ENCODE measurements around the gene RNF17.

Gene RNF17

DNA sequence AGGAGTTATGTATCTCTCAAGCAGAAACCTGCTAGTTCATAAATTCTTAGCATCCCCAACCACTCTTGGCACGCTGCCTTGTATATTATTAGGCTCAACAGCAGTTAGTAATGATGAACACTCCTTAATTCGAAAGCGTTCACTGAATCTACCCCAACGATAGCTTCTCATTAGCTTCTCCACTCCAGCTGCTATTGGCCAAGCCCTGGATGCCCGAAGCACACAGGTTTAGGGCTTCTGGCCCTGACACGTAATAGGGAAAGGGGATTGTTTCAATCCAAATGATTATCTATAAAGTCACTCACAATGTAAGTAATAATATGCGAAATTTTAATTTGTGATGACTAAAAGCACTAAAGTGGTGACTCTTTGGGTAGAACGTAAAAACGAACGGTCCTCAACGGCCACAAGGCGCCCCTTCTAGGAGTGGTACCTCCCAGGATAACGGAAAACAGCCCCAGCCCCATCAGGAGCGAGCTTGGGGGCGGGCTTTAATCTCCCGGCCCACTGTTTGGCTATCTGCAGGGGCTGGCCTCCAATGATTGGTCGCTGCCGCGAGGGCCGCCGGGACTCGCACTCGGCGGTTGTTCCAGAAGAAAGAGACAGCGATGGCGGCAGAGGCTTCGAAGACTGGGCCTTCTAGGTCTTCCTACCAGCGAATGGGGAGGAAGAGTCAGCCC lies at the start of gene RNF17:
RNF17 (plus strand) TSS at position 574 of the 680 bp plus-strand sequence; CDS start at position 609, 35 bp downstream.
- H3K4me3 ChIP-seq (ENCODE audit: low read depth, low read length): no peak within 1 kb of the TSS
- TF ChIP-seq, protein P1, sequence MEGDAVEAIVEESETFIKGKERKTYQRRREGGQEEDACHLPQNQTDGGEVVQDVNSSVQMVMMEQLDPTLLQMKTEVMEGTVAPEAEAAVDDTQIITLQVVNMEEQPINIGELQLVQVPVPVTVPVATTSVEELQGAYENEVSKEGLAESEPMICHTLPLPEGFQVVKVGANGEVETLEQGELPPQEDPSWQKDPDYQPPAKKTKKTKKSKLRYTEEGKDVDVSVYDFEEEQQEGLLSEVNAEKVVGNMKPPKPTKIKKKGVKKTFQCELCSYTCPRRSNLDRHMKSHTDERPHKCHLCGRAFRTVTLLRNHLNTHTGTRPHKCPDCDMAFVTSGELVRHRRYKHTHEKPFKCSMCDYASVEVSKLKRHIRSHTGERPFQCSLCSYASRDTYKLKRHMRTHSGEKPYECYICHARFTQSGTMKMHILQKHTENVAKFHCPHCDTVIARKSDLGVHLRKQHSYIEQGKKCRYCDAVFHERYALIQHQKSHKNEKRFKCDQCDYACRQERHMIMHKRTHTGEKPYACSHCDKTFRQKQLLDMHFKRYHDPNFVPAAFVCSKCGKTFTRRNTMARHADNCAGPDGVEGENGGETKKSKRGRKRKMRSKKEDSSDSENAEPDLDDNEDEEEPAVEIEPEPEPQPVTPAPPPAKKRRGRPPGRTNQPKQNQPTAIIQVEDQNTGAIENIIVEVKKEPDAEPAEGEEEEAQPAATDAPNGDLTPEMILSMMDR (IDR thresholded peaks at IDR 0.05; ENCODE audit: borderline replicate concordance, insufficient read depth, low read depth, low read length): no peak

DNA sequence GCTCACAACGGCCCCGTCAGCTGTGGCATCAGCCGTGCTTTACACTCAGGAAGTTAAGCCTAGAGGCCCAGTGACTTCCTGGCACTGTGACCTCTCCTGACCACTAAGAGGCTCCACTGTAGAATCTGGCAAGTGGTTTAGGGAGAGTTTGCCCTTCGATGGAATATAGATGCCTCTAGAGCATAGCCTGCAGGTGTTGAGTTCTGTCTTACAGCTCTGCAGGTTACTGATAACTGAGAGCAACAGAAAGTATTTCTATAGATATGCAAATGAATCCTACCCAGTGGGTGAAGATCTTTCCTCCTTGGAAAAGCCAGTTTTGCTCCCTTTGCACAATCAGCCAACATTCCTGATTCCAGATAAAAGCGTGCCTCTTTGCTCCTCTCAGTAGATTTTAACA lies 48.0 kb upstream of the RNF17 start:
- H3K4me3 ChIP-seq (ENCODE audit: low read depth, low read length): no peak overlapping the region
- TF ChIP-seq, protein P1 (IDR thresholded peaks at IDR 0.05; ENCODE audit: borderline replicate concordance, insufficient read depth, low read depth, low read length): no peak

DNA sequence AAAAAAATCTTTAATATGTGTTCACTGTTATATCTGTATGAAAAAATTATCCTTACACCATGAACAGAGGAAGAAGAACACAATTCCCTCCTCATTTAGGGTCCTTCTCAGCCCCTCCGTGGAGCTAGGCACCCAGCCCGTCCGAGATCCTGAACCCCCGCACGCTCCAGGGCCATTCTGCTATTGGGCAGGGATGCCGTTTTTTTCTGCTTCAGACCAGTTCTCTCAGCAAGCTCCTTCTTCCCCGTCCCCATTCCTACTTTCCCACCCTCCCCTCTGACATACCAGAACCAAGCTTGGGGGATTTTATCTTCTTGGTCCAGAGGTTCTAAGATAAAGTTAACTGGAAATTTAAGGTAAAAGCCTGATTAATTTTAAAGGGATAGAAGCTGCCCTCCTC lies 47.5 kb upstream of the RNF17 start:
- no peak overlapping the region for H3K4me3 ChIP-seq (ENCODE audit: low read depth, low read length)
- TF ChIP-seq, protein P1 (IDR thresholded peaks at IDR 0.05; ENCODE audit: borderline replicate concordance, insufficient read depth, low read depth, low read length): no peak

DNA sequence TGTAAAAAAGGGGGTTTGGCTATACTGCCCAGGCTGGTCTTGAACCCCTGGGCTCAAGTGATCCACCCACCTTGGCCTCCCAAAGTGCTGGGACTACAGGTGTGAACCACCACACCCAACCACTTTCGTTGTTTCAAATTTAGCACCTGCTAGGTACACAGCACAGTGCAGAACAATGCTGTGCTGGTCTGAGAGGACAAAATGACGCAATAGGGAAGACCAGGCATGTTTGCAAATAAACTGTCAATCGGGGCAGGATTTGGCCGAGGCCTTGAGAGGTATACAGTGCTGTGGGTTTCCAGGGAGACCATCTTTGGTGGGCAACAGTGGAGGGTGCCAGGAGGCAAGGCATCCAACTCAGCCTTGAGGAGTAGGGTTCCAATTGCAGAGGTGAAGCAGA lies 46.8 kb upstream of the RNF17 start:
- no peak overlapping the region for H3K4me3 ChIP-seq (ENCODE audit: low read depth, low read length)
- TF ChIP-seq, protein P1 (IDR thresholded peaks at IDR 0.05; ENCODE audit: borderline replicate concordance, insufficient read depth, low read depth, low read length): no peak

GRCh38 chr13:24718192-24718965 lies 45.6 kb upstream of the RNF17 start:
- TF ChIP-seq, protein P1 (IDR thresholded peaks at IDR 0.05; ENCODE audit: borderline replicate concordance, insufficient read depth, low read depth, low read length): no peak
- no peak overlapping the region for H3K4me3 ChIP-seq (ENCODE audit: low read depth, low read length)

DNA sequence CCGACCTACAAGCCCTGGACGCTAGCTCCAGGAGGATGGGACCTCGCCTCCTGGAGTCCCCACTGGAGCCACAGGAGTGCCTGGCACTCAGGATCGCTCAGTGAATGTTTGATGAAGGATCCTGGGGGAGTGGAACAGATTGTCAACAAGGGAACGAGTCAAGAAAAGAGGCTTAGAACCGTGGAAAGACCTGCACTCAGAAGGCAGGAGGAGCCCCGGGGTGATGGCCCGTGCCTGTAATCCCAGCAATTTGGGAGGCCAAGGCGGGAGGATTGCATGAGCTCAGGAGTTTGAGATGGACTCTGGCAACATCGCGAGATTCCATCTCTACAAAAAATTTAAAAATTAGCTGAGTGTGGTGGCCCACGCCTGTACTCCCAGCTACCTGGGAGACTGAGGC lies 44.8 kb upstream of the RNF17 start:
- H3K4me3 ChIP-seq (ENCODE audit: low read depth, low read length): no peak overlapping the region
- TF ChIP-seq, protein P1 (IDR thresholded peaks at IDR 0.05; ENCODE audit: borderline replicate concordance, insufficient read depth, low read depth, low read length): no peak

GRCh38 chr13:24723206-24723605 lies 40.8 kb upstream of the RNF17 start:
- TF ChIP-seq, protein P1 (IDR thresholded peaks at IDR 0.05; ENCODE audit: borderline replicate concordance, insufficient read depth, low read depth, low read length): no peak
- no peak overlapping the region for H3K4me3 ChIP-seq (ENCODE audit: low read depth, low read length)
